ENCODE measurements around the gene ONECUT1. TPM values are rescaled to one million over a fixed set of nuclear protein-coding genes. Genes with fewer than 3 reads are reported as not detected.

Gene ONECUT1
- total RNA-seq, 1 experiment from 2014 or later: not detected

GRCh38 chr15:52794665-52795463 is 4.7 kb upstream of the ONECUT1 start:
- CTCF ChIA-PET: no interaction called here
- POLR2A ChIA-PET (ENCODE audit: unreplicated experiment): no interaction called here

GRCh38 chr15:52791776-52792175 is 1.6 kb upstream of the ONECUT1 start:
- Histone ChIP-seq H3K9me3 (ENCODE audit: insufficient read depth, low read depth) (no peaks in the 10 kb centered on the region), H3K27me3 (ENCODE audit: insufficient read depth, low read depth) (peaks cover 26% of the 10 kb centered on the region), H3K9me2 (ENCODE audit: insufficient read depth) (no peaks in the 10 kb centered on the region), H3K4me2 (no peak overlapping the region), H4K20me1 (ENCODE audit: insufficient read depth) (no peaks in the 10 kb centered on the region), H3K4me3 (no peak overlapping the region), H3K79me2 (ENCODE audit: low read depth) (no peaks in the 10 kb centered on the region), H3K27ac (no peak overlapping the region), H3F3A (ENCODE audit: insufficient read depth, low read depth) (no peaks in the 10 kb centered on the region), H2AFZ (no peak overlapping the region), H3K4me1 (replicated peaks; ENCODE audit: insufficient read depth) (no peaks in the 10 kb centered on the region), H3K36me3 (ENCODE audit: low read depth) (no peaks in the 10 kb centered on the region)
- no peak for DNase-seq
- TF ChIP-seq CTCF (conservative IDR thresholded peaks at IDR 0.05) (no peak), EZH2 (IDR thresholded peaks at IDR 0.05; ENCODE audit: low read depth) (no peak)
- CTCF ChIA-PET: no interaction called here
- POLR2A ChIA-PET (ENCODE audit: unreplicated experiment): no interaction called here
- intact Hi-C loops (cut with micrococcal nuclease; ENCODE audit: unreplicated experiment): no loop called here
- no TSS peak for BruUV-seq (replicated peaks)

More at GRCh38 chr15:52794665-52795463, 4.7 kb upstream of the ONECUT1 start:
- H3K36me3 ChIP-seq (ENCODE audit: low read depth): no peaks in the 10 kb centered on the region
- H2AFZ ChIP-seq: no peak overlapping the region
- TF ChIP-seq EZH2 (IDR thresholded peaks at IDR 0.05; ENCODE audit: low read depth) (no peak), CTCF (conservative IDR thresholded peaks at IDR 0.05) (no peak)
- no peaks in the 10 kb centered on the region for H3F3A ChIP-seq (ENCODE audit: insufficient read depth, low read depth)
- H3K27me3 ChIP-seq (ENCODE audit: insufficient read depth, low read depth): peaks cover 50% of the 10 kb centered on the region
- no peaks in the 10 kb centered on the region for H3K4me1 ChIP-seq (replicated peaks; ENCODE audit: insufficient read depth)
- H3K27ac ChIP-seq: no peak overlapping the region
- no peak for DNase-seq
- H3K9me2 ChIP-seq (ENCODE audit: insufficient read depth): no peaks in the 10 kb centered on the region
- no peak overlapping the region for H3K4me3 ChIP-seq
- no TSS peak for BruUV-seq (replicated peaks)
- intact Hi-C loops (cut with micrococcal nuclease; ENCODE audit: unreplicated experiment): no loop called here
- H4K20me1 ChIP-seq (ENCODE audit: insufficient read depth): no peaks in the 10 kb centered on the region
- H3K79me2 ChIP-seq (ENCODE audit: low read depth): no peaks in the 10 kb centered on the region
- H3K9me3 ChIP-seq (ENCODE audit: insufficient read depth, low read depth): no peaks in the 10 kb centered on the region
- H3K4me2 ChIP-seq: no peak overlapping the region

- no TSS peak for BruUV-seq (replicated peaks)
- peaks cover 20% of the 10 kb centered on the region for H3K27me3 ChIP-seq (ENCODE audit: insufficient read depth, low read depth)
- no peak overlapping the region for H3K27ac ChIP-seq
- ChIA-PET CTCF (no interaction called here), POLR2A (ENCODE audit: unreplicated experiment) (no interaction called here)
- TF ChIP-seq EZH2 (IDR thresholded peaks at IDR 0.05; ENCODE audit: low read depth): no peak
- TF ChIP-seq CTCF (conservative IDR thresholded peaks at IDR 0.05): no peak
- H2AFZ ChIP-seq: no peak overlapping the region
- H3K9me3 ChIP-seq (ENCODE audit: insufficient read depth, low read depth): no peaks in the 10 kb centered on the region
- no peak for DNase-seq
- intact Hi-C loops (cut with micrococcal nuclease; ENCODE audit: unreplicated experiment): no loop called here
- no peaks in the 10 kb centered on the region for H3K36me3 ChIP-seq (ENCODE audit: low read depth)
- no peak overlapping the region for H3K4me2 ChIP-seq
- H3K9me2 ChIP-seq (ENCODE audit: insufficient read depth): no peaks in the 10 kb centered on the region
- no peaks in the 10 kb centered on the region for H3K79me2 ChIP-seq (ENCODE audit: low read depth)
- no peak overlapping the region for H3K4me3 ChIP-seq
- H3K4me1 ChIP-seq (replicated peaks; ENCODE audit: insufficient read depth): no peaks in the 10 kb centered on the region
- H4K20me1 ChIP-seq (ENCODE audit: insufficient read depth): no peaks in the 10 kb centered on the region
- H3F3A ChIP-seq (ENCODE audit: insufficient read depth, low read depth): no peaks in the 10 kb centered on the region
Measured at GRCh38 chr15:52790941-52791751, 1.0 kb upstream of the ONECUT1 start.
